22Rv1 (cell line): ENCODE data around the gene COL25A1.

Experiments used
- ZFX ChIP-seq: fragments of 450-650 bp; IDR thresholded peaks from 2 replicates; pipeline ENCODE4 v1.6.1; 2017; ENCODE audit warnings: antibody characterized with exemption, borderline replicate concordance
- TF ChIP-seq, protein P1 (sequence below): fragments of 450-650 bp; IDR thresholded peaks from 2 replicates; pipeline ENCODE4 v1.5.1; 2017; ENCODE audit warnings: mild to moderate bottlenecking

DNA sequence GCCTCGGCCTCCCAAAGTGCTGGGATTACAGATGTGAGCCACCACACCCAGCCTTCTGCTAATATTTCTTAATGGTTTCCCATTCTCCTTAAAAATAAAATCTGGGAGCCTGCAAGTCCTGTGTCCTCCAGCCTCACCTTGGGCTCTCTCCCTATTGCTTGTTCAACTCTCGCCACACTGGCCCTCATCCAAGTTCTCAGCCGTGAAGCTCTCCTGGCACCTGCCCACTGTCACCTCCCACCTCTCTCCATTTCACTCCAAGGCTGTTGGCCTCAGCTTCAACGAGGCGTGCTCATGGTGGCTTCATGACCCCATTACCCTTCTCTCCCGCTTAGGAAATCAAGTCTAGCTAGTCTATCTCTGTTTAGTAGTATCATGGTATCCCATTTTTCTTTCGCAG, 530.1 kb downstream of the COL25A1 start:
- TF ChIP-seq, protein P1, sequence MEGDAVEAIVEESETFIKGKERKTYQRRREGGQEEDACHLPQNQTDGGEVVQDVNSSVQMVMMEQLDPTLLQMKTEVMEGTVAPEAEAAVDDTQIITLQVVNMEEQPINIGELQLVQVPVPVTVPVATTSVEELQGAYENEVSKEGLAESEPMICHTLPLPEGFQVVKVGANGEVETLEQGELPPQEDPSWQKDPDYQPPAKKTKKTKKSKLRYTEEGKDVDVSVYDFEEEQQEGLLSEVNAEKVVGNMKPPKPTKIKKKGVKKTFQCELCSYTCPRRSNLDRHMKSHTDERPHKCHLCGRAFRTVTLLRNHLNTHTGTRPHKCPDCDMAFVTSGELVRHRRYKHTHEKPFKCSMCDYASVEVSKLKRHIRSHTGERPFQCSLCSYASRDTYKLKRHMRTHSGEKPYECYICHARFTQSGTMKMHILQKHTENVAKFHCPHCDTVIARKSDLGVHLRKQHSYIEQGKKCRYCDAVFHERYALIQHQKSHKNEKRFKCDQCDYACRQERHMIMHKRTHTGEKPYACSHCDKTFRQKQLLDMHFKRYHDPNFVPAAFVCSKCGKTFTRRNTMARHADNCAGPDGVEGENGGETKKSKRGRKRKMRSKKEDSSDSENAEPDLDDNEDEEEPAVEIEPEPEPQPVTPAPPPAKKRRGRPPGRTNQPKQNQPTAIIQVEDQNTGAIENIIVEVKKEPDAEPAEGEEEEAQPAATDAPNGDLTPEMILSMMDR: no peak
- TF ChIP-seq ZFX: no peak
